GM21360 (cell line): Measurements from ENCODE around the gene ATF1.

Experiments
- ATAC-seq: cut with Tn5 transposase; IDR thresholded peaks from one replicate; pipeline ENCODE4 v1.9.1; 2021; ENCODE audit warnings: mild to moderate bottlenecking, moderate library complexity; ENCODE audit not compliant: unreplicated experiment

Gene ATF1

DNA sequence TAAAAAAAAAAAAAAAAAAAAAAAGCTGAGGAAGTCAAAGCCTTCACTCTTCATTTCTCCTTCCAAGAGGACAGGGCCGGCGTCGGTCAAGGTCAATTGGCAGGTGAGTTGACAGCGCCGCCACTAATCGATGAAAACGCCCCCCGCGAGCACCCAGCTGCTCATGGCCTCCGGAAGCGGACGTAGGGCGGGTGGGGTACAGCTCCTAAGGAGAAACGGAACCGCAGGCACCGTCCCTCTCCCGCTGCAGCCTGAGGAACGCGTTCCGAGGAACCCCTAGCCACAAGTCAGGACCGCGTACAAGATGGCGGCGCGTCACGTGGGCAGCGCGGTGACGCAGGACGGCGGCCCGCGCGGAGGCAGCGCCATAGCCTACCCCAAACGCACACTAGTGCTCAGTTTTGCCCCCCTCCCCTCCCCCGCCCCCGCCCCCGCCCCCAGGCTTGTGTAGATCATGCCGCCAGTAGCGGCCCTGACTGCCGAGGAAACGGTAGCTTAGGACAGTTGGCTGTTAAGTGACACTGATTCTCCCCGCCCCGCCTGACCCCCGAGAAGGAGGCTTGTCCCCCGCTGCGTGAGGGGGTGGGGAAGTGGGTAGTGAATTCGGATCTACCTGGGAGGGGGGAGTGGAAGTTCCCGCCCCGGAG, at the start of gene ATF1:
Gene ATF1, plus strand, starts transcription at position 463 of the 647 bp plus-strand sequence. CDS start 16,045 bp downstream, outside the sequence.
- peak; percentile 71 for ATAC-seq

DNA sequence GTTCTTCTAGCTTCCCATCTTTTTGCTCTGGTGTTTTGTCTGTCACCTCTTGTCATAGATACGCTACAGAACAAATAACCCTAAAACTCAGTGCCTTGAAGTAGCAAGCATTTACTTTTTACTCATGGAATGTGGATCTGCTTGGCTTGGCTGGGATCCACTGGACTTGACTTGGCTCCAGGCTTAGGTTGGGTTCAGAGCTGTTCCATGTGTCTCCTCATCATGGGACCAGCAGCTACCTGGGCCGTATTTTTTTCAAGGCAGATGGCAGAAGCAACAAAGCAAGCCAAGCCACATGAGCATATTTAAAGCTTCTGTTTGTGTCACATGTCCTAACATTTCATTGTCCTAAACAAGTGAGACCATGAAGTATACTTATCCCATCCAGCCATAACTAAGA, 48.7 kb upstream of the ATF1 start:
- no peak for ATAC-seq

DNA sequence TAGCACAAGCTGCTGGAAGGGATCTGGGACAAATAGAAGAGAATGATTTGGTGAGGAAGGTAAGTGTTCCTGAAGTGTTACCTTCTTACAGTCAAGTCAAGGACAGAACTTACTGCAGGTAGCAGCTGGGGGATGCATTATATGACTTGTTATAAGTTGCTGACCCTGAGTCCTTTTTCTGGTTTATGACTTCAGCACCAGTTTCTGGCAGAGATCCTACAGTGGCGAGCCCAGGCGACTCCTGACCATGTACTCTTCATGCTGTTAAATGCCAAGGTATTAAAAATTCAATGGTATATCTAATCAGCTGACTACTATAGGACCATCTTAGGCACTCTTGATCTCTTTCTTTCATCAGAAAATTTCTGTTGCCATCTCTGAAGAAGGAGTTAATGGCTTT, 45.1 kb upstream of the ATF1 start:
- no peak for ATAC-seq

DNA sequence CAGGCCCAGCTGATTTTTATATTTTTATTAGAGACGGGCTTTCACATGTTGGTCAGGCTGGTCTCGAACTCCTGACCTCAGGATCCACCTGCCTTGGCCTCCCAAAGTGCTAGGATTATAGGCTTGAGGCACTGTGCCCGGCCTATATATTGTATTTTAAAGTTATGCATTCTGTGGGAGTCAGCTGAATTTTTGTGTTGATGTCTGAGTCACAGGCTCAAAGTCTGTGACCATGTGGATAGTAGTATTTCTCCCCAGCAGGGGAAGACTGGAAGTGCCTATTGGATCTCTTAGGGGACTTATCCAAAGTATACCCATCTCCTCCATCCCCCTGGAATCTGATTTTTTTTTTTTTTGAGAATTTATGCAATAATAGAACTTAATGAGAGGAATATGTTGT, 43.8 kb upstream of the ATF1 start:
- ATAC-seq, result no peak

DNA sequence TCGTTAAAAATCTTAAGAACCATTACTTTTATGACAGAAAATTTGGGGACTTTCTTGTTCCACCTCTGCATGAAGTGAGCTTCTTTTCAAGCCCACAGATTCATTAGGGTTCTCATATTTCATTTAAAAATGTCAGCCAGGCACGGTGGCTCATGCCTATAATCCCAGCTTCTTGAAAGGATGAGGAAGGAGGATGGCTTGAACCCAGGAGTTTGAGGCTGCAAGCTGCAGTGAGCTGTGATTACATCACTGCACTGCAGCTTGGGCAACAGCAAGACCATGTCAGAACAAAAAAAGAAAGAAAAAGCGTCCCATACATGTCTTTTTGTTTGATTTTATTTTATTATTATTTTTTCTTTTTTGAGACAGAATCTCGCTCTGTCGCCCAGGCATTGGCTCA, 43.4 kb upstream of the ATF1 start:
- no peak for ATAC-seq

GRCh38 chr12:50723865-50724264, 40.0 kb upstream of the ATF1 start:
- no peak for ATAC-seq

GRCh38 chr12:50725011-50725942, 38.6 kb upstream of the ATF1 start:
- ATAC-seq, result no peak

DNA sequence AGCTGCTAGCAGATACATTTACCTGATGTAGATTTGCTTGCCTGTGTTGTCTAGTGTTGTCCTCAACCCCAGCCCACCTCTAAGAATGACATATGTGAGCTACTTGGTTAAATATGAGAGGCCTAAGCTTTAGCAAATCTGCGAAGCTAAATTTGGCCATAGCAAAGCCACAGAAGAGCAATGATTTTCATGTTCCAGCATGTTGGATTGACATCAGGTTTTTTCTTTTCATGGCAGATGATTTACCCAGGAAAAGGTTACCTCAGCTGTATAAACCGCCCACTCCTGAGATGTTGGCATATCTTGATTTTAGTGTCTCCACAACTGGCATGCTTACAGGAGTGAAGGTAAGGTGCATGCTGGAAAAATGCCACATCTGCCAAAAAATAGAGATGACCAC, 36.4 kb upstream of the ATF1 start:
- ATAC-seq, result no peak

GRCh38 chr12:50728417-50728816, 35.5 kb upstream of the ATF1 start:
- ATAC-seq, result no peak

- ATAC-seq, result no peak
Measured at GRCh38 chr12:50728841-50729240, 35.1 kb upstream of the ATF1 start.

GRCh38 chr12:50732591-50732990, 31.3 kb upstream of the ATF1 start:
- no peak for ATAC-seq

GRCh38 chr12:50733706-50734105, 30.2 kb upstream of the ATF1 start:
- ATAC-seq, result no peak

GRCh38 chr12:50734409-50735263, 29.3 kb upstream of the ATF1 start:
- no peak for ATAC-seq

DNA sequence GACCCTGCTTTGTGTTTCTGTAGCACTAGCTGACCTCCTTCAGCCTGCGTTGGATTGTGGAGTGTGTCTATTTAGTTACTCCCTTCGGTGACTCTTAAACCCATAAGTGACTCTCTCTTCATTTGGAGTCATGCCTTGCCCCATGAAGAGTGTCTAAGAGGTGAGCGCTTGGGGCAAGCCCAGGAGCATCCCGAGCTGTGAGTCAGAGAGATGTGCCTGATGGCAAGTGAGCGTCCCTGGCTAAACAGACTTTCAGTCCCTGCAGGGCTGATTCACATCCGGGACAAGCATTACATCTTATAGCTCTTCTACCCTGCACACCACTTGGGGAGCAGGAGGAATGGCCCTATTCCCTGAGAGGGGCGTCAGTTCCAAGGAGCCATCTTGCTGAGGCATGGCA, 24.3 kb upstream of the ATF1 start:
- ATAC-seq, result no peak

- no peak for ATAC-seq
Measured at GRCh38 chr12:50740307-50740706, 23.6 kb upstream of the ATF1 start.

- ATAC-seq, result no peak
Measured at GRCh38 chr12:50742776-50743175, 21.1 kb upstream of the ATF1 start.

GRCh38 chr12:50745861-50746260, 18.0 kb upstream of the ATF1 start:
- no peak for ATAC-seq

DNA sequence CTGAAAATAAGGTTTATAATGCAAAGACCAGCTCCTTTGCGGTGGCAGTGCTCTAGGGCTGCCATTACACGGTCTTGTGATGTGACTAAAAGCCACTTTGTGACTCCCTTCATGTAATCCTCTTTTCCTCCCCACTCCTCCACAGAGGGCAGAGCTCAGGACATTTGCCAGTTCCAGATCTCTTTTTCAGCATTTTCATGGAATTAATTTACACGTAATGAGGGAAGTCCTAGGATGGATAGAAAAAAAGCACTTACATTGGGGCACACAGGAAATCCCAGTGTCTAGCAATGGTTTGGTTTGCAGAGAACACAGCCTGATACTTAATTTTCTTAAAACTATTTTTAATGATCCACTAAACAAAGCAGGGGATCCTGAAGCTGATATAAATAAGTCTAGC, 17.5 kb upstream of the ATF1 start:
- no peak for ATAC-seq

GRCh38 chr12:50747817-50748216, 16.1 kb upstream of the ATF1 start:
- ATAC-seq, result no peak

DNA sequence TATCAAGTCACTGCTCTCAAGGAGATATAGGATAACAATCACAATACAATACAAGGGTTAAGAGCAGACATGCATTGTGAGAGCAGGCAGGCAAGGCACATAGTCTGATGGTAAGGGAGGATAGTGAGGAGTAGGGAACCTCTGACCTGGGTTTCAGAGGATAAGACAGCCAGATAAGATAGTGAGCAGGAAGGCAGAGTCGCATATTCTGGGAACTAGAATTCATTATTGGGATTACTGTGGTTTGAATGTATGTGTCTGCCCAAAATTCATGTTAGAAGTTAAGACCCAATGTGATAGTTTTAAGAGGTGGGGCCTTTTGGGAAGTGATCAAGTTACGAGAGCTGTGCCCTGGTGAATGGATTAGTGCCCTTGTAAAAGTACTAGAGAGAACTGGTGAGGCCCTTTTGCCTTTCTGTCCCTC, 14.4 kb upstream of the ATF1 start:
- no peak for ATAC-seq

GRCh38 chr12:50750366-50750765, 13.5 kb upstream of the ATF1 start:
- no peak for ATAC-seq
